ENCODE measurements around the gene LENG1. TPM values are rescaled to one million over a fixed set of nuclear protein-coding genes. Genes with fewer than 3 reads are reported as not detected.

Gene LENG1
- total RNA-seq, 2 experiments from 2014 or later = 3.3 to 4.0 TPM

DNA sequence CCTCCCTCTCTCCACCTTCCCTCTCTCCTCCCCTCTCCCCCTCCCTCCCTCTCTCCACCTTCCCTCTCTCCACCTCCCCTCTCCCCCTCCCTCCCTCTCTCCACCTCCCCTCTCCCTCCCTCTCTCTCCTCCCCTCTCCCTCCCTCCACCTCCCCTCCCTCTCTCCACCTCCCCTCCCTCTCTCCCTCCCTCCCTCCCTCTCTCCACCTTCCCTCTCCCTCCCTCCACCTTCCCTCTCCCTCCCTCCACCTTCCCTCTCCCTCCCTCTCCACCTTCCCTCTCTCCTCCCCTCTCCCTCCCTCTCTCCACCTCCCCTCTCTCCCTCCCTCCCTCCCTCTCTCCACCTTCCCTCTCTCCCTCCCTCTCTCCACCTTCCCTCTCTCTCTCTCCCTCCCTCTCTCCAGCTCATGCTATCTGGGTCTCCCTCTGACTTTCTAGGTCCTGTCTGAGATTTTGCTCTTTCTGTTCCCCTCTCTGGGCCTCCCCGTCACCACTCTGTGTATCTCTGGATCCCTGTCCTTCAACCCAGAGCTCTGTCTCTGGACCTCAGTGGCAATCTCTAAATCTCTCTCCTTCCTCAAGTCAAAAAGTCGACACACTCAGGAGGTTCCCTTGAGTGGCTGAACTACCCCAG, 25.4 kb downstream of the LENG1 start:
- TF ChIP-seq, protein P1, sequence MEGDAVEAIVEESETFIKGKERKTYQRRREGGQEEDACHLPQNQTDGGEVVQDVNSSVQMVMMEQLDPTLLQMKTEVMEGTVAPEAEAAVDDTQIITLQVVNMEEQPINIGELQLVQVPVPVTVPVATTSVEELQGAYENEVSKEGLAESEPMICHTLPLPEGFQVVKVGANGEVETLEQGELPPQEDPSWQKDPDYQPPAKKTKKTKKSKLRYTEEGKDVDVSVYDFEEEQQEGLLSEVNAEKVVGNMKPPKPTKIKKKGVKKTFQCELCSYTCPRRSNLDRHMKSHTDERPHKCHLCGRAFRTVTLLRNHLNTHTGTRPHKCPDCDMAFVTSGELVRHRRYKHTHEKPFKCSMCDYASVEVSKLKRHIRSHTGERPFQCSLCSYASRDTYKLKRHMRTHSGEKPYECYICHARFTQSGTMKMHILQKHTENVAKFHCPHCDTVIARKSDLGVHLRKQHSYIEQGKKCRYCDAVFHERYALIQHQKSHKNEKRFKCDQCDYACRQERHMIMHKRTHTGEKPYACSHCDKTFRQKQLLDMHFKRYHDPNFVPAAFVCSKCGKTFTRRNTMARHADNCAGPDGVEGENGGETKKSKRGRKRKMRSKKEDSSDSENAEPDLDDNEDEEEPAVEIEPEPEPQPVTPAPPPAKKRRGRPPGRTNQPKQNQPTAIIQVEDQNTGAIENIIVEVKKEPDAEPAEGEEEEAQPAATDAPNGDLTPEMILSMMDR (IDR thresholded peaks at IDR 0.05) = no peak
- H3K9me3 Mint-ChIP-seq = no peaks in the 10 kb centered on the region
- H3K36me3 Mint-ChIP-seq (ENCODE audit: low read depth) = peaks cover 12% of the 10 kb centered on the region
- ChIA-PET POLR2A (no interaction called here), CTCF (no interaction called here)
- H3K4me1 Mint-ChIP-seq (ENCODE audit: low read depth) = peaks cover 22% of the 10 kb centered on the region
- no peak for ATAC-seq
- DNase-seq = no peak
- intact Hi-C loops (cut with micrococcal nuclease) = no loop called here
- no peak overlapping the region for H3K4me3 Mint-ChIP-seq
- no peaks in the 10 kb centered on the region for H3K27me3 Mint-ChIP-seq
- H3K27ac Mint-ChIP-seq = peak overlapping the region; percentile 14

DNA sequence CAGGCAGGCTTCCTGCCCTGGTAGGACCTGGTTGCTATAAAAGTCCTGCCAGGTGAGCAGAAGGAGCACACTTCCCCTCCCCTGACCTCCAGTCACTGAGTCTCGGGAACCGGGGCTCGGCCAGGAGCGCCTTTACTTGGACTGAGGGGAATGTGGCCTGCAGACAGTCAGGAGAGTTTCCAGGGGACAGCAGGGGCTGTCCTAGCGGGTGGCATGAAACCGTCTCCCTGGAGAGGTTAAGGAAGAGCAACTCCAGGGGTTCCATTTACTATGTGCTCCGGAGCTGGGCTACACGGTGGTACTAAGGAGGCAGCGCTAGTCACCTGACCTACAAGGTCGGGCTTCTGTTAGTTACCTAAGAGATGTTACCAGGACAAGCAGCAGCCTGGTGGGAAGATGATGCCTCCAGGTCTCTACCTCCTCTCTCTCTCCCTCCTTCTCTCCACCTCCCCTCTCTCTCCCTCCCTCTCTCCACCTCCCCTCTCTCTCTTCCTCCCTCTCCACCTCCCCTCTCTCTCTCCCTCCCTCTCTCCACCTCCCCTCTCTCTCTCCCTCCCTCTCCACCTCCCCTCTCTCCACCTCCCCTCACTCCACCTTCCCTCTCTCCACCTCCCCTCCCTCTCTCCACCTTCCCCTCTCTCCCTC, 26.1 kb downstream of the LENG1 start:
- Mint-ChIP-seq H3K27ac (no peak overlapping the region), H3K4me1 (ENCODE audit: low read depth) (peaks cover 17% of the 10 kb centered on the region), H3K4me3 (no peak overlapping the region), H3K9me3 (no peaks in the 10 kb centered on the region), H3K36me3 (ENCODE audit: low read depth) (peaks cover 9% of the 10 kb centered on the region), H3K27me3 (no peaks in the 10 kb centered on the region)
- ATAC-seq = no peak
- no peak for DNase-seq
- CTCF ChIA-PET = no interaction called here
- TF ChIP-seq, protein P1 (IDR thresholded peaks at IDR 0.05) = no peak
- intact Hi-C loops (cut with micrococcal nuclease) = no loop called here
- POLR2A ChIA-PET = interaction anchor here (0.5 to 1.7 kb wide), 3 partner anchors 14 to 25 kb away, joined by 3 to 7 read pairs (median 3); partner anchors contain the start of genes PRPF31 and TFPT

DNA sequence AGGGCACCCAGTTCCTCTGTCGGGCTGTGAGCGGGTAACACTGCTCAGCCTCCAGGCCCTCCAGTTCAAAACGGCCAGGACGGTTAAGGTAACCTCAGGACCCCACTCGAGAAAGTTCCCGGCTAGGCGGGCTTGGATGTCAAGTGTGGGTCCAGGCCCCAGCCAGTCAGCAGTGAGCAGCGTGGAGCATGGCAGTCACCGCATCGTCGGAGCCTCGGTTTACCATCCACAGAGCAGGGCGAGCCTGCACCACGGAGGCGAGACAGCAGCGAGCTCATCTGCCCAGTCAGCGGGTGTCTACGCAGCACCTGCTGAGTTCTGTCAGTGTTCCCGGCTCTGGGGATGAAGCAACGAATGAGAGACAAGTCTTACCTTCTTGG, 29.9 kb downstream of the LENG1 start:
- intact Hi-C loops (cut with micrococcal nuclease) = no loop called here
- Mint-ChIP-seq H3K36me3 (ENCODE audit: low read depth) (peaks cover 22% of the 10 kb centered on the region), H3K4me3 (no peak overlapping the region), H3K4me1 (ENCODE audit: low read depth) (peaks cover 5% of the 10 kb centered on the region), H3K9me3 (no peaks in the 10 kb centered on the region), H3K27me3 (no peaks in the 10 kb centered on the region), H3K27ac (no peak overlapping the region)
- POLR2A ChIA-PET = interaction anchor here (1.1 to 1.3 kb wide), 2 partner anchors 13 to 14 kb away, joined by 3 to 4 read pairs; partner anchors contain the start of genes PRPF31 and TFPT
- no peak for ATAC-seq
- DNase-seq = no peak
- TF ChIP-seq, protein P1 (IDR thresholded peaks at IDR 0.05) = no peak
- CTCF ChIA-PET = no interaction called here

DNA sequence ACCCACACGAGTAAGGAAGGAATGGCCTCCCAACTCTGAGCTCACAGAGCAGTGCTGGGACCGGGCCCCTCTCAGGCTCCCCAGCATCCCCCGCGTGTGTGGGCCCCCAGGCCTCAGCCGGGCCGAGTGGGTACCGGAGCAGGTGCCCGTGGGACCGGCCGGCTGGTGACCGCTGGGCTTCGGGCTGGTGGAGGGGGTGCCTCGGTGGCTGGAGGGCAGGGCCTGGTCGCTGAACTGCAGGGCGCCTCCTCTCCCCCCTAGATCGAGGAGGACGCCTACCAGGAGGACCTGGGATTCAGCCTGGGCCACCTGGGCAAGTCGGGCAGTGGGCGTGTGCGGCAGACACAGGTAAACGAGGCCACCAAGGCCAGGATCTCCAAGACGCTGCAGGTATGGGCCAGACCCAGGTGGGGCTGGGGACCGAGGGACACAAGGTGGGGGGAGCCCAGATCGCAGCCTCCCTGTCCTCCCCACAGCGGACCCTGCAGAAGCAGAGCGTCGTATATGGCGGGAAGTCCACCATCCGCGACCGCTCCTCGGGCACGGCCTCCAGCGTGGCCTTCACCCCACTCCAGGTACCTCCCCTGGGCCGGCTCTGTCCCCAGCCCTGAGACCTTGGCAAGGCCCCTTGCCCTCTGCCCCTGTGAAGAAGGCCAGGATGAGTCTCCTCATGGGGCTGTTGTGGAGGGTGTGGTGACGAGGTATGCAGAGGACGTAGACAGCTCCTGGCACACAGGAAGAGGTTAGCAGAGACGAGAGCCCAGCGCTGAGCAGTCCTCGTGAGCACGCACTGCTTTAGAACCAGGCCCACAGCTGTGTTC, 30.5 kb downstream of the LENG1 start:
- CTCF ChIA-PET = no interaction called here
- TF ChIP-seq, protein P1 (IDR thresholded peaks at IDR 0.05) = no peak
- Mint-ChIP-seq H3K27me3 (no peaks in the 10 kb centered on the region), H3K36me3 (ENCODE audit: low read depth) (peaks cover 25% of the 10 kb centered on the region), H3K27ac (no peak overlapping the region), H3K9me3 (no peaks in the 10 kb centered on the region), H3K4me3 (no peak overlapping the region), H3K4me1 (ENCODE audit: low read depth) (no peaks in the 10 kb centered on the region)
- DNase-seq = no peak
- intact Hi-C loops (cut with micrococcal nuclease) = no loop called here
- POLR2A ChIA-PET = interaction anchor here (1.1 to 1.3 kb wide), 2 partner anchors 12 to 13 kb away, joined by 3 to 4 read pairs; partner anchors contain the start of genes PRPF31 and TFPT
- ATAC-seq = no peak

DNA sequence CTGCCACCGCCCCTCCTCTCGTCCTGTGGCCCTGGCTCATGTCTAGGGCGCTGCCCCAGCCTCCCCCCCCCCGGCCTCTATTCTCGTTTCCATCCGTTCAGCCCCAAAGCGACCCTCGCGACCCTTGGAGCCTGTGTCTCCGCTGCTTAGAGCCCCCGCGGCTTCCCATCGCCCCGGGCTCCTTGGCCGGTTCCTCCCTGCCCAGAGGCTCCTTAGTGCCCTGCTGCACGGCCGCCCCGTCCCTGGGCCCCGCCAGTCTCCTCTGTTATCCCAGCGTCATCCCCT, 31.1 kb downstream of the LENG1 start:
- POLR2A ChIA-PET = no interaction called here
- Mint-ChIP-seq H3K36me3 (ENCODE audit: low read depth) (peaks cover 27% of the 10 kb centered on the region), H3K4me1 (ENCODE audit: low read depth) (no peaks in the 10 kb centered on the region), H3K4me3 (no peak overlapping the region), H3K9me3 (no peaks in the 10 kb centered on the region), H3K27ac (no peak overlapping the region), H3K27me3 (no peaks in the 10 kb centered on the region)
- ATAC-seq (no peak), DNase-seq (no peak)
- intact Hi-C loops (cut with micrococcal nuclease) = no loop called here
- TF ChIP-seq, protein P1 (IDR thresholded peaks at IDR 0.05) = no peak
- CTCF ChIA-PET = no interaction called here
